Measurements from ENCODE around the gene CDC73. TPM values are rescaled to one million over a fixed set of nuclear protein-coding genes. Genes with fewer than 3 reads are reported as not detected.
A peak's percentile ranks its signal among the peaks of the same experiment; 100 is the strongest.

The CDC73 gene
- total RNA-seq, 2 donors from 2014 or later: 52.8 to 53.0 TPM

DNA sequence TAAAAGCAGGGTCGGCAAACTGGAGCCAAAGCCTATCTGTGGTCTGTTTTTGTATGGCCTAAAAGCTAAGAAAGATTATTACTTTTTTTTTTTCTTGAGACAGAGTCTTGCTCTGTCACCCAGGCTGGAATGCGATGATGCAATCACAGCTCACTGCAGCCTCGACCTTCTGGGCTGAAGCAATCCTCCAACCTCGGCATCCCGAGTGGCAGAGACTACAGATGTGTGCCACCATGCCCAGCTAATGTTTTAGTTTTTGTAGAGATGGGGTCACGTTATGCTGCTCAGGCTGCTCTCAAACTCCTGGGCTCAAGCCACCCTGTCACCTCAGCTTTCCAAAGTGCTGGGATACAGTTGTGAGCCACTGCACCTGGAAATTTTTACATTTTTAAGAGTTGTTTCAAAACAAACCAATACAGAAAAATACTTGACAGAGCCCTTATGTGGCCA lies 10.2 kb upstream of the CDC73 start:
- no peak overlapping the region for H3K27ac ChIP-seq (ENCODE audit: low read depth, low read length)
- H3K36me3 ChIP-seq (ENCODE audit: control insufficient read depth, insufficient read depth, low read length): no peaks in the 10 kb centered on the region
- H3K27me3 ChIP-seq (ENCODE audit: control insufficient read depth, insufficient read depth, low read length, poor library complexity, severe bottlenecking): no peaks in the 10 kb centered on the region
- no peaks in the 10 kb centered on the region for H3K9me3 ChIP-seq (ENCODE audit: control insufficient read depth, low read length)
- H3K4me3 ChIP-seq (ENCODE audit: low read length): no peak overlapping the region
- H3K4me1 ChIP-seq (ENCODE audit: control insufficient read depth, insufficient read depth, low read length): no peaks in the 10 kb centered on the region
- H3K9ac ChIP-seq (ENCODE audit: extremely low read depth, low read length, poor library complexity, severe bottlenecking): no peak overlapping the region
- H3K36me3 Mint-ChIP-seq (ENCODE audit: low read depth): no peaks in the 10 kb centered on the region
- H3K27ac Mint-ChIP-seq: peak overlapping the region; percentile 72
- TF ChIP-seq, protein P1, sequence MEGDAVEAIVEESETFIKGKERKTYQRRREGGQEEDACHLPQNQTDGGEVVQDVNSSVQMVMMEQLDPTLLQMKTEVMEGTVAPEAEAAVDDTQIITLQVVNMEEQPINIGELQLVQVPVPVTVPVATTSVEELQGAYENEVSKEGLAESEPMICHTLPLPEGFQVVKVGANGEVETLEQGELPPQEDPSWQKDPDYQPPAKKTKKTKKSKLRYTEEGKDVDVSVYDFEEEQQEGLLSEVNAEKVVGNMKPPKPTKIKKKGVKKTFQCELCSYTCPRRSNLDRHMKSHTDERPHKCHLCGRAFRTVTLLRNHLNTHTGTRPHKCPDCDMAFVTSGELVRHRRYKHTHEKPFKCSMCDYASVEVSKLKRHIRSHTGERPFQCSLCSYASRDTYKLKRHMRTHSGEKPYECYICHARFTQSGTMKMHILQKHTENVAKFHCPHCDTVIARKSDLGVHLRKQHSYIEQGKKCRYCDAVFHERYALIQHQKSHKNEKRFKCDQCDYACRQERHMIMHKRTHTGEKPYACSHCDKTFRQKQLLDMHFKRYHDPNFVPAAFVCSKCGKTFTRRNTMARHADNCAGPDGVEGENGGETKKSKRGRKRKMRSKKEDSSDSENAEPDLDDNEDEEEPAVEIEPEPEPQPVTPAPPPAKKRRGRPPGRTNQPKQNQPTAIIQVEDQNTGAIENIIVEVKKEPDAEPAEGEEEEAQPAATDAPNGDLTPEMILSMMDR (conservative IDR thresholded peaks at IDR 0.05): no peak
- H3K4me3 Mint-ChIP-seq: no peak overlapping the region
- H3K4me1 Mint-ChIP-seq: peaks cover 30% of the 10 kb centered on the region
- WGBS, 2 experiments (ENCODE audit: insufficient coverage in 1 of 2, insufficient read length in 1 of 2): 75 to 77% methylated on average over 5 to 6 of the region's 6 CpGs
- H3K27me3 Mint-ChIP-seq (ENCODE audit: insufficient read depth): no peaks in the 10 kb centered on the region
- H3K9me3 Mint-ChIP-seq: no peaks in the 10 kb centered on the region
- peak; percentile 77 for DNase-seq

DNA sequence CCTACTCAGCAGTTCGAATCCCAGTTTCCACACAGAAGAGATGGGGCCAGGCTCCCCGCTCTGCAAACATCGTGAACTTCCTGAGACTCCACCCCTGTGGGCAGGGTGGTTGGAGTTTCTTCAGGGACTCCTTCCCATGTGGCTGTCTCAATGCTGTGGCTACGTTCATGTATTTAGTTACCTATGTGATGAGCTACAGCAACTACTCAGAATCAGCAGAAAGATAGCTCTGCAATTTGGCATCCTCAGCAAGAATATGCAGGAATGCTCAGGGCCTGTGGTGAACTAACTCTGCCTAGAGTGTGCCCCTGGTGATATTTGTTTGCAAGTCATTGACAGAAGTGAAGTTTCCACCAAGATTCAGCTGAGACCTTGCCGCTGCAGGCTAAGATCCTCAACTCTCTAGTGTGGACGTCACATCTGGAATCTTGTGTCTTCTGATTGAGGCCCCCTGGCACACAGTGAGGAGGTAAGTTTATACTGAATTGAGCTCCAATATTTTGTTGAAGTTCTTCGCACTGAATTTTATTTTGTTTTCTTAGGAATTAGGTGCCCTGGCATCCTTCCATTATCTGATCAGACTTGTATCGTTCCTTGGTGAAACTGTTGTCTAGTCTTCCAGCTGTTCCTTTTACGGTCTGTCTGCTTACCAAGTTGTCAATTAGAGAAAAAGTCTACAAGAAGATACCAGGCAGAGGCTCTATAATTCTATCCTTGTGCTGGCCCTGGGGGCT lies 8.4 kb upstream of the CDC73 start:
- 70 to 74% methylated on average over 7 to 9 of the region's 9 CpGs for WGBS, 2 experiments (ENCODE audit: insufficient coverage in 1 of 2, insufficient read length in 1 of 2)
- peak; percentile 89 for DNase-seq
- H3K36me3 Mint-ChIP-seq (ENCODE audit: low read depth): no peaks in the 10 kb centered on the region
- TF ChIP-seq, protein P1 (conservative IDR thresholded peaks at IDR 0.05): no peak
- no peaks in the 10 kb centered on the region for H3K36me3 ChIP-seq (ENCODE audit: control insufficient read depth, insufficient read depth, low read length)
- H3K27ac ChIP-seq (ENCODE audit: low read depth, low read length): no peak overlapping the region
- no peak overlapping the region for H3K4me3 ChIP-seq (ENCODE audit: low read length)
- H3K4me1 ChIP-seq (ENCODE audit: control insufficient read depth, insufficient read depth, low read length): no peaks in the 10 kb centered on the region
- H3K27me3 Mint-ChIP-seq (ENCODE audit: insufficient read depth): no peaks in the 10 kb centered on the region
- H3K4me1 Mint-ChIP-seq: peaks cover 30% of the 10 kb centered on the region
- H3K4me3 Mint-ChIP-seq: no peak overlapping the region
- H3K27ac Mint-ChIP-seq: peak overlapping the region; percentile 74
- H3K9me3 ChIP-seq (ENCODE audit: control insufficient read depth, low read length): no peaks in the 10 kb centered on the region
- H3K9ac ChIP-seq (ENCODE audit: extremely low read depth, low read length, poor library complexity, severe bottlenecking): no peak overlapping the region
- no peaks in the 10 kb centered on the region for H3K9me3 Mint-ChIP-seq
- no peaks in the 10 kb centered on the region for H3K27me3 ChIP-seq (ENCODE audit: control insufficient read depth, insufficient read depth, low read length, poor library complexity, severe bottlenecking)

DNA sequence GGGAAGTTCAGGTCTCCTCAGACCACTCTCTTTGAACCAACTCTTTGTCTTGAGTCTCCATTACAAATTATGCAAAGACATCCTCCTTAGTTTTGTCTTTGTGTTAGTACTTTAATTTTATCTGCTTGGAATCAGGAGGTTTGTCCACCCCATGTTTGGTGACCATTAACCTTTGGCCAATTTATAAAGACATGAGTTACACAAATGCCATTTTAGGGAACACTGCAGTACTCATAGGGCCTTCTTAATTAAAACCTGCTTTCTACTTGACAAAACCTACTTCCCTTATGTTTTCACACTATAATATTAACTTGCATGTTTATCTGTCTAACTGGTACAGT lies 7.9 kb upstream of the CDC73 start:
- Mint-ChIP-seq H3K4me1 (peaks cover 30% of the 10 kb centered on the region), H3K36me3 (ENCODE audit: low read depth) (no peaks in the 10 kb centered on the region), H3K9me3 (no peaks in the 10 kb centered on the region), H3K27ac (peak overlapping the region; percentile 48), H3K27me3 (ENCODE audit: insufficient read depth) (peaks cover 5% of the 10 kb centered on the region), H3K4me3 (no peak overlapping the region)
- TF ChIP-seq, protein P1 (conservative IDR thresholded peaks at IDR 0.05): no peak
- no peaks in the 10 kb centered on the region for H3K27me3 ChIP-seq (ENCODE audit: control insufficient read depth, insufficient read depth, low read length, poor library complexity, severe bottlenecking)
- H3K9me3 ChIP-seq (ENCODE audit: control insufficient read depth, low read length): no peaks in the 10 kb centered on the region
- no peak overlapping the region for H3K9ac ChIP-seq (ENCODE audit: extremely low read depth, low read length, poor library complexity, severe bottlenecking)
- no peak for DNase-seq
- no peaks in the 10 kb centered on the region for H3K36me3 ChIP-seq (ENCODE audit: control insufficient read depth, insufficient read depth, low read length)
- no peaks in the 10 kb centered on the region for H3K4me1 ChIP-seq (ENCODE audit: control insufficient read depth, insufficient read depth, low read length)
- H3K27ac ChIP-seq (ENCODE audit: low read depth, low read length): no peak overlapping the region
- no peak overlapping the region for H3K4me3 ChIP-seq (ENCODE audit: low read length)

All from endodermal cell (in vitro differentiated cells).